ENCODE data around the gene TBC1D17. TPM values are rescaled to one million over a fixed set of nuclear protein-coding genes. Genes with fewer than 3 reads are reported as not detected.

TBC1D17 gene
- total RNA-seq, 1 donor from 2014 or later = 29.1 TPM

DNA sequence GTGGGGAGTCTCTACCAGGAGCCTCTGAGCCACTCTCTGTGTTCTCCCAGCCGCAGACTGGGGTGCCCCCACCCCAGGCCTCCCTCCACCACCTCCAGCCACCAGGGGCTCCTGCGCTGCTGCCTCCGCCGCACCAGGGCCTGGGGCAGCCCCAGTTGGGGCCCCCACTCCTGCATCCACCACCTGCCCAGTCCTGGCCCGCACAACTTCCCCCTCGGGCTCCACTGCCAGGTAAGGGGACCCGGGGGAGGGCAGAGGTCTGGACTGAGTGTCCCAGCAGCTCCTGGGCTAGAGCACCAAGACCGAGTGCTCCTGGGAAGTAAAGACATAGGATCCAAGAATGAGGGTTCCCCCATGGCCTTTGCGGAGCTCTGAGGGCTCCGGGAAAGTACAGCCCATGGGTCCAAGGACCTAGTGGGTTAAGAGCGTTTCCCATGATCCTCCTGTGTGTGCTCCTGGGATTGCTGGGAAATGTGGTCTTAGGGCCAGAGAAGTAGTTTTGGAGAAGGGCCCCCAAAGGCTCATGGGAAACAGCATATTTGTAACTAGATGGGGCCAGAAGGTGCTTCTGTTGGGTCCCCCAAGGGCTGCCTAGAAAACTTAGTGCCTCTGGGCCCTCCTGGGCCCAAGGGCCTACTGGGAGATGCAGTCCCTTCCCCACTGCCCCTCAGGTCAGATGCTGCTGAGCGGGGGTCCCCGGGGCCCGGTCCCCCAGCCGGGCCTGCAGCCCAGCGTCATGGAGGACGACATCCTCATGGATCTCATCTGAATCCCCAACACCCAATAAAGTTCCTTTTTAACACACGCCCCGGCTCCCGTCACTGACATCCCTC lies 41.1 kb upstream of the TBC1D17 start:
- Histone ChIP-seq H3K27me3 (ENCODE audit: insufficient read depth, low read length) (no peaks in the 10 kb centered on the region), H3K79me2 (ENCODE audit: insufficient read depth, low read length) (no peaks in the 10 kb centered on the region), H3K27ac (ENCODE audit: low read depth, low read length) (no peak overlapping the region), H3K9ac (ENCODE audit: low read length) (no peak overlapping the region), H3K36me3 (ENCODE audit: insufficient read depth, low read length) (peaks cover 16% of the 10 kb centered on the region), H3K4me3 (ENCODE audit: insufficient read depth, low read depth, low read length) (no peak overlapping the region), H2AFZ (ENCODE audit: low read depth, low read length) (no peak overlapping the region), H3K4me2 (ENCODE audit: low read length) (no peak overlapping the region), H3K4me1 (ENCODE audit: insufficient read depth, low read length) (peaks cover 12% of the 10 kb centered on the region), H3K9me3 (ENCODE audit: insufficient read depth, low read depth, low read length) (no peaks in the 10 kb centered on the region), H4K20me1 (ENCODE audit: insufficient read depth, low read length) (peaks cover 19% of the 10 kb centered on the region)
- no peak for TF ChIP-seq EZH2 (IDR thresholded peaks at IDR 0.05; ENCODE audit: insufficient read depth, low read length)
- TF ChIP-seq, protein P1, sequence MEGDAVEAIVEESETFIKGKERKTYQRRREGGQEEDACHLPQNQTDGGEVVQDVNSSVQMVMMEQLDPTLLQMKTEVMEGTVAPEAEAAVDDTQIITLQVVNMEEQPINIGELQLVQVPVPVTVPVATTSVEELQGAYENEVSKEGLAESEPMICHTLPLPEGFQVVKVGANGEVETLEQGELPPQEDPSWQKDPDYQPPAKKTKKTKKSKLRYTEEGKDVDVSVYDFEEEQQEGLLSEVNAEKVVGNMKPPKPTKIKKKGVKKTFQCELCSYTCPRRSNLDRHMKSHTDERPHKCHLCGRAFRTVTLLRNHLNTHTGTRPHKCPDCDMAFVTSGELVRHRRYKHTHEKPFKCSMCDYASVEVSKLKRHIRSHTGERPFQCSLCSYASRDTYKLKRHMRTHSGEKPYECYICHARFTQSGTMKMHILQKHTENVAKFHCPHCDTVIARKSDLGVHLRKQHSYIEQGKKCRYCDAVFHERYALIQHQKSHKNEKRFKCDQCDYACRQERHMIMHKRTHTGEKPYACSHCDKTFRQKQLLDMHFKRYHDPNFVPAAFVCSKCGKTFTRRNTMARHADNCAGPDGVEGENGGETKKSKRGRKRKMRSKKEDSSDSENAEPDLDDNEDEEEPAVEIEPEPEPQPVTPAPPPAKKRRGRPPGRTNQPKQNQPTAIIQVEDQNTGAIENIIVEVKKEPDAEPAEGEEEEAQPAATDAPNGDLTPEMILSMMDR (IDR thresholded peaks at IDR 0.05; ENCODE audit: insufficient read depth, low read depth, low read length) = no peak
- DNase-seq (ENCODE audit: low read depth) (no peak), FAIRE-seq (no peak)
- Mint-ChIP-seq H3K36me3 (ENCODE audit: low read depth, unreplicated experiment) (peaks cover 44% of the 10 kb centered on the region), H3K4me3 (ENCODE audit: unreplicated experiment) (no peak overlapping the region), H3K27ac (ENCODE audit: unreplicated experiment) (no peak overlapping the region), H3K27me3 (ENCODE audit: low read depth, unreplicated experiment) (no peaks in the 10 kb centered on the region), H3K4me1 (ENCODE audit: low read depth, unreplicated experiment) (peaks cover 11% of the 10 kb centered on the region), H3K9me3 (ENCODE audit: unreplicated experiment) (no peaks in the 10 kb centered on the region)

DNA sequence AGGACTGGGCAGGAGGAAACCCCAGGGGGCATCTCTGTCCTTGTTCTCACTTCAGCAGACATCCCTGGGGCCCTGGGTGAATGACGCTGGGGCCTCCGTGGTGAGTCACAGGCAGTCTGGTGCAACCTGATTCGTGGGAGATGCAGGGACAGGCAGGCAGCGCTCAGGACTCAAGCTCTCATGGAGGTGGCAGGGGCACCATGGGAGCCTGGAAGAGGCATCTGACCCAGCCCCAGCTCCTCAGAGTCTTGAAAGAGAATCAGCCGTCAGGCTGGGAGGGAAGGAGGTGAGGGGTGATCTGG lies 40.5 kb upstream of the TBC1D17 start:
- no peak overlapping the region for H3K4me3 ChIP-seq (ENCODE audit: insufficient read depth, low read depth, low read length)
- H3K9me3 Mint-ChIP-seq (ENCODE audit: unreplicated experiment) = no peaks in the 10 kb centered on the region
- peak overlapping the region; percentile 59 for H3K27ac Mint-ChIP-seq (ENCODE audit: unreplicated experiment)
- peaks cover 42% of the 10 kb centered on the region for H3K36me3 Mint-ChIP-seq (ENCODE audit: low read depth, unreplicated experiment)
- no peaks in the 10 kb centered on the region for H3K27me3 ChIP-seq (ENCODE audit: insufficient read depth, low read length)
- no peaks in the 10 kb centered on the region for H3K9me3 ChIP-seq (ENCODE audit: insufficient read depth, low read depth, low read length)
- DNase-seq (ENCODE audit: low read depth) (no peak), FAIRE-seq (no peak)
- no peaks in the 10 kb centered on the region for H3K79me2 ChIP-seq (ENCODE audit: insufficient read depth, low read length)
- H3K27ac ChIP-seq (ENCODE audit: low read depth, low read length) = no peak overlapping the region
- H2AFZ ChIP-seq (ENCODE audit: low read depth, low read length) = no peak overlapping the region
- no peaks in the 10 kb centered on the region for H3K27me3 Mint-ChIP-seq (ENCODE audit: low read depth, unreplicated experiment)
- H3K4me1 ChIP-seq (ENCODE audit: insufficient read depth, low read length) = peaks cover 12% of the 10 kb centered on the region
- H3K4me3 Mint-ChIP-seq (ENCODE audit: unreplicated experiment) = peak overlapping the region; percentile 66
- no peak overlapping the region for H3K4me2 ChIP-seq (ENCODE audit: low read length)
- H3K36me3 ChIP-seq (ENCODE audit: insufficient read depth, low read length) = peaks cover 16% of the 10 kb centered on the region
- H3K9ac ChIP-seq (ENCODE audit: low read length) = no peak overlapping the region
- no peak for TF ChIP-seq EZH2 (IDR thresholded peaks at IDR 0.05; ENCODE audit: insufficient read depth, low read length)
- TF ChIP-seq, protein P1 (IDR thresholded peaks at IDR 0.05; ENCODE audit: insufficient read depth, low read depth, low read length) = no peak
- peaks cover 19% of the 10 kb centered on the region for H4K20me1 ChIP-seq (ENCODE audit: insufficient read depth, low read length)
- H3K4me1 Mint-ChIP-seq (ENCODE audit: low read depth, unreplicated experiment) = peaks cover 11% of the 10 kb centered on the region

DNA sequence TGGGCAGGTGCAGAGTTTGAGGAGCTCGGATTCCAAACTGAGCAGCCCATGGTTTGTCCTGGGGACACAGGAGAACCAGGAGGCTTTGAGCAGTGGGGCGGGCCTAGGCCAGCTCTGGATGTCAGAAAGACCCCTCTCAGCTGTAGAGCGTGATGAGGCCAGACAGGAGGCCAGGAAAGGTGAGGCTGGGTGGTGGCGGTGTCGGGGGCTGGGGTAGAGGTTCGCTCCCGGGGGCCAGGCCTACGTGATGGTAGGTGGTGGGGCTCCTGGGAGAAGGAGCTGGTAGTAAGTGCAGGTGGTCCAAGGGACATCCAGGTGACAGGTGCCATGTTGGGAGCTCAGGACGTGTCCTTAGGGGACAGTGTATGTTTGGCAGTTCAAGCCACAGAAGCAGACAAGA lies 40.1 kb upstream of the TBC1D17 start:
- Mint-ChIP-seq H3K36me3 (ENCODE audit: low read depth, unreplicated experiment) (peaks cover 38% of the 10 kb centered on the region), H3K27ac (ENCODE audit: unreplicated experiment) (no peak overlapping the region), H3K4me3 (ENCODE audit: unreplicated experiment) (no peak overlapping the region), H3K4me1 (ENCODE audit: low read depth, unreplicated experiment) (peaks cover 11% of the 10 kb centered on the region), H3K27me3 (ENCODE audit: low read depth, unreplicated experiment) (no peaks in the 10 kb centered on the region), H3K9me3 (ENCODE audit: unreplicated experiment) (no peaks in the 10 kb centered on the region)
- no peak for DNase-seq (ENCODE audit: low read depth)
- no peak overlapping the region for H2AFZ ChIP-seq (ENCODE audit: low read depth, low read length)
- H3K36me3 ChIP-seq (ENCODE audit: insufficient read depth, low read length) = peaks cover 15% of the 10 kb centered on the region
- no peaks in the 10 kb centered on the region for H3K27me3 ChIP-seq (ENCODE audit: insufficient read depth, low read length)
- no peaks in the 10 kb centered on the region for H3K79me2 ChIP-seq (ENCODE audit: insufficient read depth, low read length)
- no peak for FAIRE-seq
- peaks cover 9% of the 10 kb centered on the region for H3K4me1 ChIP-seq (ENCODE audit: insufficient read depth, low read length)
- no peak overlapping the region for H3K9ac ChIP-seq (ENCODE audit: low read length)
- H3K4me2 ChIP-seq (ENCODE audit: low read length) = no peak overlapping the region
- H3K27ac ChIP-seq (ENCODE audit: low read depth, low read length) = no peak overlapping the region
- TF ChIP-seq EZH2 (IDR thresholded peaks at IDR 0.05; ENCODE audit: insufficient read depth, low read length) = no peak
- TF ChIP-seq, protein P1 (IDR thresholded peaks at IDR 0.05; ENCODE audit: insufficient read depth, low read depth, low read length) = no peak
- H3K9me3 ChIP-seq (ENCODE audit: insufficient read depth, low read depth, low read length) = no peaks in the 10 kb centered on the region
- peaks cover 15% of the 10 kb centered on the region for H4K20me1 ChIP-seq (ENCODE audit: insufficient read depth, low read length)
- H3K4me3 ChIP-seq (ENCODE audit: insufficient read depth, low read depth, low read length) = no peak overlapping the region
